D721Med (cell line): Measurements from ENCODE around the gene ERP27.

Source experiments
- DNase-seq: peaks from one replicate; pipeline ENCODE4 v3.0.0; 2011; ENCODE audit warnings: low spot score; ENCODE audit not compliant: insufficient read length
- FAIRE-seq: peaks from 2 replicates; lab custom pipeline; 2011; peaks lifted over from hg19 to GRCh38; lab: Jason Lieb, UNC
- TF ChIP-seq, protein P1 (sequence below): IDR thresholded peaks from 2 replicates; pipeline ENCODE4 v1.5.1; 2012; ENCODE audit warnings: mild to moderate bottlenecking, control low read depth; ENCODE audit not compliant: insufficient read depth; ENCODE audit errors: missing control alignments

The ERP27 gene

DNA sequence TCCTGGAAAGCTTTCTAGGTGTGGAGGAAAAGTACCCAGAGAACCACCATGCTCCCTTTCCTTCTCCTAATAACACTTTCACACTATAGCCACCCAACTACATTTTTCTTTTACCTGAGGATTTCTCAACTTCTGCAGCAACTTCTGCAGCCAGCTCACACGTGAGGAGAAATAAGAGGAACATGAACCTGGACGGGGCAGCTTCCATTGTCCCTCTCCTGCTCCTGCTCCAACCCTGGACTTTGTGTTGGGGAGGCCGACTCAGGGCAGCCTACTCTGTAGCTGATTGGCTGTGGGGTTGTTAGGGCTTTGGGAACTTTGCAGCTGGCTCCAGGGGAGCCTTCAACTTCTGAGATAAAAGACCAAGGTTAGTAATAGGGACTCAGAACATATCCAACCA, at the start of gene ERP27:
ERP27 (minus strand) TSS at position 237 of the 400 bp plus-strand sequence; CDS start at position 208, 29 bp downstream.
- FAIRE-seq, result no peak

DNA sequence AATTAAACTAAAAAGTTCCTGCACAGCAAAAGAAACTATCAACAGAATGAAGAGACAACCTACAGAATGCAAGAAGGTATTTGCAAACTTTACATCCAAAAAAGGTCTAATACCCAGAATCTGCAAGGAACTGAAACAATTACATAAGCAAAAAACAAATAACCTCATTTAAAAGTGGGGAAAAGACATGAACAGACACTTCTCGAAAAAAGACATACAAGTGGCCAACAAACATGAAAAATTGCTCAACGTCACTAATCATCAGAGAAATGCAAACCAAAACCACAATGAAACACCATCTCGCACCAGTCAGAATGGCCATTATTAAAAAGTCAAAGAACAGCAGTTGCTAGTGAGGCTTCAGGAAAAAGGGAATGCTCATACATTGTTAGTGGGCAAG, 49.7 kb upstream of the ERP27 start:
- FAIRE-seq (no peak), DNase-seq (no peak)
- TF ChIP-seq, protein P1, sequence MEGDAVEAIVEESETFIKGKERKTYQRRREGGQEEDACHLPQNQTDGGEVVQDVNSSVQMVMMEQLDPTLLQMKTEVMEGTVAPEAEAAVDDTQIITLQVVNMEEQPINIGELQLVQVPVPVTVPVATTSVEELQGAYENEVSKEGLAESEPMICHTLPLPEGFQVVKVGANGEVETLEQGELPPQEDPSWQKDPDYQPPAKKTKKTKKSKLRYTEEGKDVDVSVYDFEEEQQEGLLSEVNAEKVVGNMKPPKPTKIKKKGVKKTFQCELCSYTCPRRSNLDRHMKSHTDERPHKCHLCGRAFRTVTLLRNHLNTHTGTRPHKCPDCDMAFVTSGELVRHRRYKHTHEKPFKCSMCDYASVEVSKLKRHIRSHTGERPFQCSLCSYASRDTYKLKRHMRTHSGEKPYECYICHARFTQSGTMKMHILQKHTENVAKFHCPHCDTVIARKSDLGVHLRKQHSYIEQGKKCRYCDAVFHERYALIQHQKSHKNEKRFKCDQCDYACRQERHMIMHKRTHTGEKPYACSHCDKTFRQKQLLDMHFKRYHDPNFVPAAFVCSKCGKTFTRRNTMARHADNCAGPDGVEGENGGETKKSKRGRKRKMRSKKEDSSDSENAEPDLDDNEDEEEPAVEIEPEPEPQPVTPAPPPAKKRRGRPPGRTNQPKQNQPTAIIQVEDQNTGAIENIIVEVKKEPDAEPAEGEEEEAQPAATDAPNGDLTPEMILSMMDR, result no peak

More for the DNA sequence above, at the start of gene ERP27:
- no peak for DNase-seq
- TF ChIP-seq, protein P1, result no peak

DNA sequence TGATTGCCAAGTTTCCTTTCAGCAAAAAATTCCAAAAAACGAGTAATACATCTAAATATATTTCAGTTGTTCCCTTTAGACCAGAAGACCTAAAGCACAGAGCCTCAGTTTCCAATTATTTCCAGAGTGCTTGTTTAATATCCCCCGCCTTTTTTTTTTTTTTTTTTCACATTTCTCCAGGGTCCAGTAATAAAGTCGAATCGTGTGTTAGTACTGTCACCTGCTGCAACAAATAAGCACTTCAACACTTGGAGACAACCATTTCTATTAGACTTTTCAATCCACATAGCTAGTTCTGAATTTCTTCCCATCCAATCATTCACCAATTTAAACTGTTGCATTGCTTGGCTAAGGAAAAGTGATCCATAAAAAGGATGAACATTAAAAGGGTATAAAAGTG, 48.1 kb upstream of the ERP27 start:
- no peak for FAIRE-seq
- no peak for DNase-seq
- TF ChIP-seq, protein P1, result peak; percentile 15

DNA sequence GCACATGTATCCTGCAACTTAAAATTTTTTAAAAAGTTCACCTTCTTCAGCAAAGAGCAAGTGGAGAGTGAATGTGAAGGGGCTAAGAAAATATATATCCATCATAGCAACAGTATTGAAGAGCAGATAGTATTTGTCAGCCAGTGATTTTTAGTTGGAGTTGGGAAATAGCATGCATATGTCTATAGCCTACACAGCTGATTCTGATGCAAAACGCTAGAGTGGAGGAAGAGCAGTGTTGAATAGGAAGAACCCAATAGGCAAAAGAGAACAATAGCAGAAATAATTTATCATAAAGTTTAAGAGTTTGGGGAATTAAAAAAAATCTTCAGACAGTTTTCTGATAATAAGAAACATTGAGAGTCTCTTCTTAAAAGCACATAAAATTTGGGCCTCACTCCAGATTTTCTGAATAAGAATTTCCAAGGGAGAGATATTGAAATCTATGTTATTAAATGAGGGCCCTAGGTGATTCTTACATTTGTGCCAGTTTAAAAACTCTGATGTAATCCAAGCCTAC, 46.5 kb upstream of the ERP27 start:
- no peak for FAIRE-seq
- TF ChIP-seq, protein P1, result no peak

DNA sequence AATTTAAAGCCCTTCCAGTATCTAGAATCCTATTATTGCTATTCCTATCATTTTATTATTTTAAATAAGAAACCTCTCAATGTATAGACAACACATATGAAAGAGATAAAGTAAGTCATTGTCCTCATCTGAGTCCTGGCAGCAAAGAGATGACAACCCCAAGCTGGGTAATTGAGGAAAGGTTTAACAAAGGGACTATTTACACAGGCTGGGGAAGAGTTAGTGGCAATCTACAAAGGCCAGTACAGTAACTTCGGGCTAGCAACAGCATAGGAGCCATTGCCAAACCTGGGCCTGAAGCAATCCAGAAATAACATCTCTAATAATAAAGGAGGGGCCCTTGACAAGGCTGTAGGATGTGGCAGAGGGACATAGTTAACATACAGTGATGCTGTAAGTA, 45.7 kb upstream of the ERP27 start:
- TF ChIP-seq, protein P1, result no peak
- FAIRE-seq (no peak), DNase-seq (no peak)

More for the DNA sequence above, 46.5 kb upstream of the ERP27 start:
- DNase-seq, result no peak

DNA sequence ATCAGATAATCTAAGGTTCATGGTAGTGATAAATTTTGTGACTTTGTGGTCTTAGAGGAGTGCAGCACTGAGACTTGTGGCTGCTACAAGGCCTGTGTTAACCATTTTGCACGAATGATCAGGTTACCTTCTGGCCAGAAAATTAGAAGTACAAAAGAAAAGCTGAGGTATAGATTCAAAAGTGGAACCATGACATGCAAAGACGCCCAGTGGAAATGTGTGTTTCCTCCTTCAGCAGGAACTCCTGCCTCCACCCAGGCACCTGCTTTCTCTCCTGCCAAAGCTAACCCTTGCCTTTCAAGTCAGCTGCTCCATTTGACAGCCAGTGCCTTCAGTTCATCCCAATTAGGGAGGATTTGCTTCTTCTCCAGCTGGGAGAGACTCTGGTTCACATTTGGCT, 44.7 kb upstream of the ERP27 start:
- DNase-seq (no peak), FAIRE-seq (no peak)
- TF ChIP-seq, protein P1, result no peak

DNA sequence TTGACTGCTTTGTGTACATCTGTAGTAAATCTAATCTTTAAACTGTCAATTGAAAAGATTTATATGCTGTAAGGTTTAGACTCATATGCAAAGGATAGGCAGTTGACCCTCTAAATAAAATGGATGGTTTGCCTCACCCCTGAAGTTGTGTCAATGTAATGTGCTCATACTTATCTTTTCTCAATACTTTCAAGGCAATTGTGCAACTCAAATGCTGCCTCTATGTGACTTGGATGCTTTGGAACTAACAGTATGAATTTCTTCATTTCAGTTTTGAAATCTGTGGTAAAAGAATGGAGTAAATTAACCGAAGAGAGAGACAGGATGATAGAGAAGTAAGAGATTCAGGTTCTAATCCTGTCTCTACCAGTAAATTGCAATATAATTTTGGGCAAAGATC, 44.2 kb upstream of the ERP27 start:
- TF ChIP-seq, protein P1, result no peak
- DNase-seq (no peak), FAIRE-seq (no peak)
